DOHH2 (cell line): Measurements from ENCODE around the gene CFAP57.

Source experiments
- CTCF ChIP-seq: fragments of 200-600 bp; sonication (generic); IDR thresholded peaks from one replicate; pipeline ENCODE4 v1.5.1; 2014; ENCODE audit warnings: antibody characterized with exemption, mild to moderate bottlenecking, low read depth, low read length; ENCODE audit not compliant: poor library complexity, severe bottlenecking
- EZH2phosphoT487 ChIP-seq: fragments of 200-600 bp; sonication (generic); IDR thresholded peaks from 2 replicates; pipeline ENCODE4 v1.6.1; 2017; ENCODE audit warnings: borderline replicate concordance, mild to moderate bottlenecking, antibody characterized with exemption, low read length, moderate library complexity, mixed read lengths

DNA sequence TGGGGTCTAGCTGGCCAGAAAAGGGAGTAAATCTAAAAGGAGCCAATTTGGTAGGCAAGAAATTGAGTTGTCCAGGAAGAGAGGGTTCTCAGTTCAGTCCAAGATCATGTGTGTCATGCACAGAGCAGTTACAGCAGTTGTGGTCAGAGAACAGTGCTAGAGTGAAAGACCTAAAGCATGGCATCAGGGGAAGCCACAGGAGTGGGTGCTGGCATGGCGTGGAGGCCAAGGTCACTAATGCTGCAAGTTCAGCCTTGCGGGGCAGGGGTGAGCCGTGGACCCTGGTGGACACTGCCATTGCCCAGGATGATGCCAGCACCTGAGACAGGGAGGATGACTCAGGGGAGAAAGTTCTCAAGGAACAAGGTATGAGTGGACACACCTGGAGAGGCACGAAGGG is 81.0 kb downstream of the CFAP57 start:
- no peak for TF ChIP-seq CTCF
- TF ChIP-seq EZH2phosphoT487 = no peak
